WTC11 (cell line): ENCODE results near the gene SLC26A8.

Experiments
- ATF2 ChIP-seq: sonication (generic); formaldehyde crosslinking; IDR thresholded peaks from 2 replicates; pipeline ENCODE4 v1.8.1; 2022; ENCODE audit warnings: low read depth, missing genetic modification reagents, borderline replicate concordance
- ATF3 ChIP-seq: sonication (generic); formaldehyde crosslinking; conservative IDR thresholded peaks from 2 replicates; pipeline ENCODE4 v1.8.1; 2022; ENCODE audit warnings: mild to moderate bottlenecking, missing genetic modification reagents
- CTCF ChIP-seq: fragments of 200-600 bp; IDR thresholded peaks from 2 replicates; pipeline ENCODE4 v1.8.0; 2022; ENCODE audit warnings: antibody characterized with exemption
- E2F4 ChIP-seq: sonication (generic); formaldehyde crosslinking; IDR thresholded peaks from 2 replicates; pipeline ENCODE4 v1.8.1; 2022; ENCODE audit warnings: low read depth, mild to moderate bottlenecking, moderate library complexity, missing genetic modification reagents, borderline replicate concordance
- MAX ChIP-seq: sonication (generic); formaldehyde crosslinking; IDR thresholded peaks from 2 replicates; pipeline ENCODE4 v1.8.0; 2022; ENCODE audit warnings: mild to moderate bottlenecking, missing genetic modification reagents
- MYBL2 ChIP-seq: sonication (generic); formaldehyde crosslinking; IDR thresholded peaks from 2 replicates; pipeline ENCODE4 v1.8.1; 2023; ENCODE audit warnings: mild to moderate bottlenecking, moderate library complexity, missing genetic modification reagents
- NR3C1 ChIP-seq: sonication (generic); formaldehyde crosslinking; conservative IDR thresholded peaks from 2 replicates; pipeline ENCODE4 v1.8.1; 2023; ENCODE audit warnings: low read depth, mild to moderate bottlenecking, missing genetic modification reagents
- RORB ChIP-seq: fragments of 250-450 bp; sonication (Bioruptor Pico); IDR thresholded peaks from 2 replicates; pipeline ENCODE4 v1.9.0; 2021; ENCODE audit warnings: mild to moderate bottlenecking
- SP1 ChIP-seq: sonication (generic); formaldehyde crosslinking; conservative IDR thresholded peaks from 2 replicates; pipeline ENCODE4 v1.8.1; 2022; ENCODE audit warnings: missing genetic modification reagents
- STAT6 ChIP-seq: sonication (generic); formaldehyde crosslinking; conservative IDR thresholded peaks from 2 replicates; pipeline ENCODE4 v1.8.1; 2023; ENCODE audit warnings: mild to moderate bottlenecking, low read depth, missing genetic modification reagents, moderate library complexity
- TEAD4 ChIP-seq: sonication (generic); formaldehyde crosslinking; IDR thresholded peaks from 2 replicates; pipeline ENCODE4 v1.8.0; 2022; ENCODE audit warnings: mild to moderate bottlenecking, missing genetic modification reagents
- ZNF263 ChIP-seq: sonication (generic); formaldehyde crosslinking; IDR thresholded peaks from 2 replicates; pipeline ENCODE4 v1.8.1; 2022; ENCODE audit warnings: low read depth, mild to moderate bottlenecking, moderate library complexity, missing genetic modification reagents
- ZSCAN18 ChIP-seq: fragments of 250-450 bp; sonication (Bioruptor Pico); IDR thresholded peaks from 2 replicates; pipeline ENCODE4 v2.1.2; 2022; ENCODE audit warnings: mild to moderate bottlenecking, moderate library complexity

- TF ChIP-seq CTCF, result no peak
- TF ChIP-seq ZSCAN18 (CRISPR knock-in tag), result no peak
- no peak for TF ChIP-seq TEAD4
- TF ChIP-seq NR3C1 (CRISPR knock-in tag), result no peak
- TF ChIP-seq RORB, result no peak
- no peak for TF ChIP-seq ATF3 (CRISPR knock-in tag)
- no peak for TF ChIP-seq E2F4
- TF ChIP-seq MYBL2, result no peak
- no peak for TF ChIP-seq SP1
- no peak for TF ChIP-seq STAT6
- TF ChIP-seq ZNF263, result no peak
- TF ChIP-seq MAX (CRISPR knock-in tag), result no peak
- TF ChIP-seq ATF2 (CRISPR knock-in tag), result no peak
Measured at GRCh38 chr6:35955970-35956369, 68.5 kb downstream of the SLC26A8 start.
